HG03442 (cell line): ENCODE results near the gene HMBS.
"Not testable (repeated sequence)": the region's sequence is repeated elsewhere in the genome, so short reads cannot be mapped to it uniquely, and the experiment has no call there.

Source experiments
- ATAC-seq: cut with Tn5 transposase; IDR thresholded peaks from one replicate; pipeline ENCODE4 v1.9.1; 2021; ENCODE audit warnings: mild to moderate bottlenecking, moderate library complexity; ENCODE audit not compliant: unreplicated experiment

Gene HMBS

DNA sequence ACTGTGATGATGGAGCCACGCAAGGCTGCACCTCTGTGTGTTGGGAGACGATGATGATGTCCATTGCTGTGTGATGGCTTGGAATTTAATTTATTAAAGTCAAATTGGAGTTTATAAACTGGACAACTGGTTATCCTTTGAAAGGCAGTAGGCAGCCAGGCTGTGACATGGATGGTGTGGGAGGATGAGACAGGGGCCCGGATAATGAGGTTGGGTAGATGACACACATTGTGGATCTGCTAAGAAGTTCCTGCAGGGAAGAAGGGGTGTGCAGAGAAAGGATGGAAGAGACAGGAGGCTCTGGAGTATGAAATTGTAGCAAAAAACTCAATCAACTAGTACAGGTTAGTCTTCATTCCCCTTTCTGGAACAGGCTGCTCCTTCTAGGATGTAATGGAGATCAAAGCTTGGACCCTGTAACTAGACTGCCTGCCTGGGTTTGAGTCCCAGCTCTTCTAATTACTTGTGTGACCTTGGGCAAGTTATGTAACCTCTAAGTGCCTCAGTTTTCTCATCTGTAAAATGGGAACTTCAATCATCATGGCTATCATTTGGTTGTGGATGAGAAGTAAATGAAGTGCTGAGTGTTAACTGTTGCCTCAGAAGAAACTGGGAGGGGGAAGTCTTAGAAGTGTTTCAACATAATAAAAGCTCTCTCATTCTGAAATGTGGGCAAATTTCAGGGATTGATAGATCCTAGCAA lies 32.5 kb downstream of the HMBS start:
- ATAC-seq, result no peak

DNA sequence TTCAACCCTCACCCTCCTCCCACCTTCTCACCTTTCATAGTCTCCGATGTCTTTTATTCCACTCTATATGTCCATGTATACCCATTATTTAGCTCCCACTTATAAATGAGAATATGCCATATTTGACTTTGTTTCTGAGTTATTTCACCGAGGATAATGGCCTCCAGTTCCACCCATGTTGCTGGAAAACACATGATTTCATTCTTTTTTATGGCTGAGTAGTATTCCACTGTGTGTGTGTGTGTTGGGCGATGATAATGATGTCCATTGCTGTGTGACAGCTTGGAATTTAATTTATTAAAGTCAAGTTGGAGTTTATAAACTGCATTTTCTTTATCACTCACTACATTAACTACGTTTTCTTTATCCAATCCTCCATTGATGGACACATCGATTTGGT lies 33.5 kb downstream of the HMBS start:
- ATAC-seq, result no peak

DNA sequence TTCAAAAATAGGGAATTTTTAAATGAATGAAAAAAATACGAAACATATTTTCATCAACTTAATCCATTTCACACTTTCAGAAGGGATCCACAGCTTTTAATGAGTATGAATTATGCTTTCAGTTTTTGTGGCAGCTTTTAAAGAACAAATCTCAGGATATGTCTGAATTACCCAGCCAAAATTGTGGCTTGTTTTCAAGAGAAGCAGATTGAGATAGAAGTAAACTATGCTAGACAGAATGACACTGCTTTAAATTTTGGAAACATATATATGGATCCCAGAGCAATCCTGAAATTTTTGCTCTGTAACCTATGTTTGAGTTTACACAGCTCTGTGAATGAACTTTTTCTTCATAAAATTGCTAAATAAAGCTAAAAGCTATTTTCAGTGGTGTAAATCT lies 34.3 kb downstream of the HMBS start:
- ATAC-seq, result no peak

DNA sequence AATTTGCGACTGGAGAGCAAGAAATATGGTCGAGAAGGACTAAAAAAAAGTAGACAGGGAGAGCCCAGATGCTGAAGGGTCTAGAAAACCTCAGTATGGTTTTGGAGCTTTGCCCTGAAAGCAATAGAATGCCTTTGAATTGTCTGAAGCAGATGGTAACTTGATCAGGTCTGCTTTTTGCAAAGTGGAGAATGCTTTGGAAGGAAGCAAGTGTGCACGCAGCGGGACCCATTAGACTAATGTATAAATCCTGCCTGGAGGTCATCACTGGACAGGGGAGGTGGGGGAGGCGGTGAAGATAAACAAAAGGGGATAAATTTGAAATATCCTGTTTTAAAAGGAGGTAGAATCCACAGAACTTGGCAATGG lies 35.9 kb downstream of the HMBS start:
- ATAC-seq, result no peak

DNA sequence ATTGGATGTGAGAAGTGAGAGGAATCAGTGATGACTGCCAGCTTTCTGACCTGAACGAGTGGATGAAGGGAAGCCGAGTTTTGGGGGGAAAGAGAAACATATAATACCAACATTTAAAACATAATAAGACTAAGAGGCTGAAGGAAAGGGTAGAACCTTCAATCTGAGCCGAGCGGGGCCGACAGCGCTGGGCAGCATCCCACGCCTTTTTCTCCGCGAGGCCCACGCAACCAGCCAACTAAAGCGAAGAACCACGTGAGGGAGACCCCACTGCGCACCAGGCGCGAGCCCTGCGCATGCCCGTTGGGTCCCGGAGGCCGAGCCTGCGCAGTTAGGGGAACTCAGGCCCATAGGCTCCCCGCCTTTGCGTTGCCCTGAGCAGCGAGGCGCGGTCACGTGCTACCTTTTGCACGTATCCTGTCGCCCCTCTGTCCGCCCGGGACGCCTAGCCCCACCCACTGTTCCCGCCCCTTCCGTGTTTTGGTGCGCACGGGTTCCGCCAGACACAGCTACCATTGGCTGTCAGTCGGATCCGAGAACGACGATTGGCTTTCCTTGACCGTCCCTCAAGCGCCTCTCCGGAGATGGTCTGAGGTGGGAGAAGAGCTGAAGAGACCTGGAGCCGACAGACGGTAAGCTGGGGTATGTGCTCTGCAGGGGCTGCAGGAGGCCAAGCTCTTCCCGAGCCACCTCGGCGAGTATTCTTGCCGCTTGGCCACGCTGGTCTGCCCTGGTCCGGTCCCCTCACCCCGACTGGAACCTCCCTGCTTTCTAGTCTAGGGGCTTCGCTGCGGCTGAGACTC lies 36.5 kb downstream of the HMBS start, which contains the start of gene HINFP:
Gene HINFP, plus strand, starts transcription at position 573 of the 803 bp plus-strand sequence. CDS start 5,365 bp downstream, outside the sequence.
- peak; percentile 91 for ATAC-seq

DNA sequence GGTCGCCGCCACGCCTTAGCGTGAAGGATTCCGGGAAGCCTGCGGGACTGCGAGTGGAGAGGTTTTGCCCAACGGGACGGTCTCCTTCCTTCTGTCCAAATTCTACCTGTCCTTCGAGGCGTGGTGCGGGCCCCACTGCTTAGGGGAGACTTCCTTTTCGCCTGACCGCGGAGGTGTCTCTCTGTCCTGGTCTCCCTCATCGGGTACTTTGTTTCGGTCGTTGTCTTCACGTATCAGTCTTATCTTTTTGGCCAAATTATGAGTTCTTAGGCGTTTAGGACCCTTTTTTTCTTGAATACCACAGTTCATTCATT lies 37.1 kb downstream of the HMBS start:
- ATAC-seq, result no peak

DNA sequence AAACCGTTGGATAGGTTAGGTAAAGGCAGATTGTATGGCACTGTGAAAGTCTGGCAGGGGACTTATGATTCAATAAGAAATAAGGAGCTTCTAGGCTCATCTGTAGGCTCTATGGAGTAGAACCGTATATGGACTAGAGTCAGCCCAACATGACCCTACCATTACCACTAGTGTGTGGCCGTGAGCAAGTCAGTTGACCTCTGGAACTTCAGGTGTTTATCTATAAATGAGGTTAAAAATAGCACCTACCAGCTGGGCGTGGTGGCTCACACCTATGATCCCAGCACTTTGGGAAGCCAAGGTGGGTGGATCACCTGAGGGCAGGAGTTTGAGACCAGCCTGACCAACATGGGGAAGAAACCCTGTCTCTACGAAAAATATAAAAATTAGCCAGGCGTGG lies 41.1 kb downstream of the HMBS start:
- ATAC-seq, result no peak

DNA sequence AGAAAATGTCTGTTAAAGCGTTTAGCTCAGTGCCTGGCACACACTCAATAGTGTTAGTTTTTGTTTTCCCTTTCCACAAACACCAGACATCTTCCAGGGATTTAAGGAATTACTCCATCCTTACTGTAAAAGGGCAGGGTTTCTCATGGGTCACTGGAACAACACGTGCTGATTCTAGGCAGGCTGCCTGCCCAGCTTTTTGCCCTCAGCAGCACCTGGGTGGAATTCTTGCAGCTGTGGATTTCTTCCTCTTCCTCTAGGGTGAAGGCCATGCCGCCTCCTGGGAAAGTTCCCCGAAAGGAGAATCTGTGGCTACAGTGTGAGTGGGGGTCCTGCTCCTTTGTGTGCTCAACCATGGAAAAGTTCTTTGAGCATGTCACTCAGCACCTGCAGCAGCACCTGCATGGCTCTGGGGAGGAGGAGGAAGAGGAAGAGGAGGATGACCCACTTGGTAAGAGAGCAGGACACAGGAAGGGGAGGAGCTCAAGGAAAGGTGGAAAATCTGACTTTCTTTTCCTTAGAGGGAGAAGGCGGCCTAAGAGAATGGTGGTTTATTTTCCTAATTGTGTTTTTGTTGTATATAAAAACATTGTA lies 42.1 kb downstream of the HMBS start:
- ATAC-seq, result no peak

DNA sequence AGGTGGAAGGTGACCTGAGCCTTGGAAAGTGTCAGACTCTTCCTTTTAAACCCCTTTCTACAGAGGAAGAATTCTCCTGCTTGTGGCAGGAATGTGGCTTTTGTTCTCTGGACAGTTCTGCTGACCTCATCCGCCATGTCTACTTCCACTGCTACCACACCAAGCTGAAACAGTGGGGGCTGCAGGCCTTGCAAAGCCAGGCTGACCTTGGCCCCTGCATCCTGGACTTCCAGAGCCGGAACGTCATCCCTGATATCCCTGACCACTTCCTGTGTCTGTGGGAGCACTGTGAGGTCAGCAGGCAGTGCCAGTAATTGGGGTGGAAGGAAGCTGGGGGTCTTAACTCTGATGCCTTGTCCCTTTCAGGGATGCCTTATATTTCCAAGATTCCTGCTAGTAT lies 46.0 kb downstream of the HMBS start:
- ATAC-seq, result no peak

DNA sequence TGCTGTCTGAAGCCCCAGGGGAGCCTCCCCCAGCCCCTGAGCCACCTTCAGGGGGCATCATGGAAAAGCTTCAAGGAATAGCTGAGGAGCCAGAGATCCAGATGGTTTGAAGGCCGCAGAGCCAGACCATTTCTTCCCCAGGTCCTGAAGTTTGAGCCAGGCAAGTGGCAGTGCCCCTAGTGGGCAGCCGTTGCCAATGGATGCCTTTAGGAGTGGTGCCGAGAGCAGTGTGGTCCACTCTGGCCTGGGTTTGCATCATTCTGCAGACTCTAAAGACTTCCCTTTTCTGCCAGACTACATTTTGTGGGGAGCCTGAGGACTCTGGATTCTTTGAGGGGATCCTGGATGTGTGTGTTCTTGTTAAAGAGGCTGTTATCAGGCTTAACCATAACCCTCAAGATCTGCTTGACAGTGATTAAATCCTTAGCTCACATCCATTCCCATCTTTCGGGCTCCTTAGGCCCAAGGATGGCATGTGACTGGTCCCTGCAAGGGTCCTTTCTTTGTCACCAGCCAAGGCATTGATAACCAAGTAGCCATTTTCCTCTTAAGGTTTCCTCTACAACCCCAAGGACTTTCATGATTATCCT lies 49.8 kb downstream of the HMBS start:
- no peak for ATAC-seq

DNA sequence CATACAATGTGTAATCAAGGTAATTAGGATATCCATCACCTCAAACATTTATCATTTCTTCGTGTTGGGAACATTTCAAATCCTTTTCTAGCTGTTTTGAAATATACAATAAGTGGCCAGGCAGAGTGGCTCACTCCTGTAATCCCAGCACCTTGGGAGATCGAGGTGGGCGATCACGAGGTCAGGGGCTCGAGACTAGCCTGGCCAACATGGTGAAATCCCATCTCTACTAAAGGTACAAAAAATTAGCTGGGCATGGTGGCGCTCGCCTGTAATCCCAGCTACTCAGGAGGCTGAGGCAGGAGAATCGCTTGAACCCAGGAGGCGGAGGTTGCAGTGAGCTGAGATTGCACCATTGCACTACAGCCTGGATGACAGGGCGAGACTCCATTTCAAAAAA lies 54.6 kb downstream of the HMBS start:
- not testable (repeated sequence) for ATAC-seq
